Peyer's patch (tissue), 4 donors: ENCODE results near the gene UFC1.

Experiments used
- CTCF ChIP-seq, 6 experiments: fragments of 450-650 bp in 4 of 6; fragments of 200-600 bp in 2 of 6; sonication (generic) in 1 of 6; IDR thresholded peaks; one replicate each; pipeline ENCODE4 v1.5.1; 2017 to 2019; ENCODE audit warnings: antibody characterized with exemption in 6 of 6, mild to moderate bottlenecking in 3 of 6, moderate library complexity in 1 of 6
- POLR2A ChIP-seq, 2 donors: fragments of 450-650 bp; IDR thresholded peaks; one replicate each; pipeline ENCODE4 v1.5.1; 2017; ENCODE audit warnings: antibody characterized with exemption in 2 of 2, mild to moderate bottlenecking in 2 of 2, moderate library complexity in 2 of 2

GRCh38 chr1:161132410-161133219 is 21.2 kb upstream of the UFC1 start, which contains the start of gene DEDD:
- TF ChIP-seq CTCF (IDR thresholded peaks at IDR 0.05) = peak in 2 of 6 experiments; percentile 3 to 4
- peak; percentile 39 to 48 for TF ChIP-seq POLR2A (IDR thresholded peaks at IDR 0.05)
